ENCODE data around the gene GRXCR2.

The GRXCR2 gene

GRCh38 chr5:145904743-145905142 is 31.9 kb upstream of the GRXCR2 start:
- TF ChIP-seq, protein P1, sequence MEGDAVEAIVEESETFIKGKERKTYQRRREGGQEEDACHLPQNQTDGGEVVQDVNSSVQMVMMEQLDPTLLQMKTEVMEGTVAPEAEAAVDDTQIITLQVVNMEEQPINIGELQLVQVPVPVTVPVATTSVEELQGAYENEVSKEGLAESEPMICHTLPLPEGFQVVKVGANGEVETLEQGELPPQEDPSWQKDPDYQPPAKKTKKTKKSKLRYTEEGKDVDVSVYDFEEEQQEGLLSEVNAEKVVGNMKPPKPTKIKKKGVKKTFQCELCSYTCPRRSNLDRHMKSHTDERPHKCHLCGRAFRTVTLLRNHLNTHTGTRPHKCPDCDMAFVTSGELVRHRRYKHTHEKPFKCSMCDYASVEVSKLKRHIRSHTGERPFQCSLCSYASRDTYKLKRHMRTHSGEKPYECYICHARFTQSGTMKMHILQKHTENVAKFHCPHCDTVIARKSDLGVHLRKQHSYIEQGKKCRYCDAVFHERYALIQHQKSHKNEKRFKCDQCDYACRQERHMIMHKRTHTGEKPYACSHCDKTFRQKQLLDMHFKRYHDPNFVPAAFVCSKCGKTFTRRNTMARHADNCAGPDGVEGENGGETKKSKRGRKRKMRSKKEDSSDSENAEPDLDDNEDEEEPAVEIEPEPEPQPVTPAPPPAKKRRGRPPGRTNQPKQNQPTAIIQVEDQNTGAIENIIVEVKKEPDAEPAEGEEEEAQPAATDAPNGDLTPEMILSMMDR (IDR thresholded peaks at IDR 0.05) = no peak

GRCh38 chr5:145903867-145904266 is 31.1 kb upstream of the GRXCR2 start:
- TF ChIP-seq, protein P1 (IDR thresholded peaks at IDR 0.05) = no peak

GRCh38 chr5:145903113-145903512 is 30.3 kb upstream of the GRXCR2 start:
- TF ChIP-seq, protein P1 (IDR thresholded peaks at IDR 0.05) = no peak

DNA sequence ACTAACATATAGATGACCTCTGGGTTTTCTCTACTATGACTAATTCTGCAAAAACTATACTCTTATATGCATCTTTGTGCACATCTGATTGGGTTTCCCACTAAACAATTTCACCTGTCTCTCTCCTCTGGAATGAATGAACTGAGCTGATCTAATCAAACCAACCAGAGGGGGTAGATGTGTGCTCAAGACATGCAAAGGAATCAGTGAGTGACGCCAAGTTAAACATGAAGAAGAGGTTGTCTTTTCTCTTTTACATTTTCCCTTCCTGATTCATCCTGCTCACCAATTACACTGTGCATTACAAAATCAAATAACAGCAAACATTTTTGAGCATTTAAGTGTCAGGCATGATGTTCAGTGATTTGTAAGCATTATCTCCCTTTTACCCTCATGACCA is 29.6 kb upstream of the GRXCR2 start:
- TF ChIP-seq, protein P1 (IDR thresholded peaks at IDR 0.05) = no peak

GRCh38 chr5:145898171-145898570 is 25.4 kb upstream of the GRXCR2 start:
- TF ChIP-seq, protein P1 (IDR thresholded peaks at IDR 0.05) = no peak

- TF ChIP-seq, protein P1 (IDR thresholded peaks at IDR 0.05) = no peak
These were observed 16.8 kb upstream of the GRXCR2 start for GRCh38 chr5:145889611-145890010.

GRCh38 chr5:145887976-145888574 is 15.3 kb upstream of the GRXCR2 start:
- TF ChIP-seq, protein P1 (IDR thresholded peaks at IDR 0.05) = peak; percentile 77

DNA sequence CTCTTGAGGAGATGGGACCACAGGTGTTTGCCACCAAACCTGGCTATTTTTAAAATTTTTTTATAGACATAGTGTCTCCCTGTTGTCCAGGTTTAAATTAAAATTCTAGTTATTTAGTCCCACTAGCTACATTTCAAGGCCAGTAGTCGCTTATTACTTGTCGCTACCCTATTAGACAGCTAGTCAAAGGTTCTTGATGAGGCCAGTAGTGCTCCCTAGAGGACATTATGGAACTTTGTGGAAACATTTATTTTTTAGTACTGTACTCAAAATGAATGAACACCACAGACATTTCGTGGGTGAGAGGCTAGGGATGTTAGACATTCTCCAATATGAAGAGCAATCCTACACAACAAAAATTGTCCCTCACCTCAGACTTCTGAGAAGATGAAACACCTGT is 14.4 kb upstream of the GRXCR2 start:
- TF ChIP-seq, protein P1 (IDR thresholded peaks at IDR 0.05) = no peak
